GM12801 (cell line): ENCODE data around the gene TRAPPC10.

Source experiments
- TF ChIP-seq, protein P1 (sequence below): IDR thresholded peaks from one replicate; pipeline ENCODE4 v1.5.1; 2011; ENCODE audit warnings: control low read depth; ENCODE audit not compliant: insufficient read length; ENCODE audit errors: extremely low read depth

TRAPPC10 gene

DNA sequence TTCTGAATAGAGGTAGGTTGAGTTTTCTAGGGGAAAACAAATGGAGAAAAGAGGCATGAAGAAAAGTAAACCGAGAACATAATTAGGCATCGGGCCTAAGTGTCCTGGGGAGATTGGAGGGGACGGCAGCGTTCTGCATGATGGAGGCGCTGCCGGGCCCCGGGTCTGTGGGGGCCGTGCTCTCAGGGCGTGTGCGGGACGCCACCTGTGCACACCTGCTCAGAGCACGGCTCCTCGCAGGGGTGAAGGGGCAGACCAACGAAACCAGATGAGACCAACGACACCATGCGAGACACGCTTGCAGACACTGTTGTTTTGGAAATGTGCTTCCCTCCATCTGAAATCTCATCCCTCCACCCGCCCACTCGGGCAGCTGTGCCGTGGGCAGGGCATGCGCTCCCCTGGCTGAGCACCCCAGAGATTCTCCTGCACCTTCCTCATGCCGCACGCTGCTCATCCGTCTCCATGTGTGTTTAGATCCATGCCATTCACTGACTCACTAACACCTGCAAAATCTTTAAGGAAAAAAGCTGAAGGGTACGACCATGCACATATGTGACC lies 28.2 kb upstream of the TRAPPC10 start:
- TF ChIP-seq, protein P1, sequence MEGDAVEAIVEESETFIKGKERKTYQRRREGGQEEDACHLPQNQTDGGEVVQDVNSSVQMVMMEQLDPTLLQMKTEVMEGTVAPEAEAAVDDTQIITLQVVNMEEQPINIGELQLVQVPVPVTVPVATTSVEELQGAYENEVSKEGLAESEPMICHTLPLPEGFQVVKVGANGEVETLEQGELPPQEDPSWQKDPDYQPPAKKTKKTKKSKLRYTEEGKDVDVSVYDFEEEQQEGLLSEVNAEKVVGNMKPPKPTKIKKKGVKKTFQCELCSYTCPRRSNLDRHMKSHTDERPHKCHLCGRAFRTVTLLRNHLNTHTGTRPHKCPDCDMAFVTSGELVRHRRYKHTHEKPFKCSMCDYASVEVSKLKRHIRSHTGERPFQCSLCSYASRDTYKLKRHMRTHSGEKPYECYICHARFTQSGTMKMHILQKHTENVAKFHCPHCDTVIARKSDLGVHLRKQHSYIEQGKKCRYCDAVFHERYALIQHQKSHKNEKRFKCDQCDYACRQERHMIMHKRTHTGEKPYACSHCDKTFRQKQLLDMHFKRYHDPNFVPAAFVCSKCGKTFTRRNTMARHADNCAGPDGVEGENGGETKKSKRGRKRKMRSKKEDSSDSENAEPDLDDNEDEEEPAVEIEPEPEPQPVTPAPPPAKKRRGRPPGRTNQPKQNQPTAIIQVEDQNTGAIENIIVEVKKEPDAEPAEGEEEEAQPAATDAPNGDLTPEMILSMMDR, result no peak

- TF ChIP-seq, protein P1, result no peak
Measured at GRCh38 chr21:43984905-43985689, 27.0 kb upstream of the TRAPPC10 start.

DNA sequence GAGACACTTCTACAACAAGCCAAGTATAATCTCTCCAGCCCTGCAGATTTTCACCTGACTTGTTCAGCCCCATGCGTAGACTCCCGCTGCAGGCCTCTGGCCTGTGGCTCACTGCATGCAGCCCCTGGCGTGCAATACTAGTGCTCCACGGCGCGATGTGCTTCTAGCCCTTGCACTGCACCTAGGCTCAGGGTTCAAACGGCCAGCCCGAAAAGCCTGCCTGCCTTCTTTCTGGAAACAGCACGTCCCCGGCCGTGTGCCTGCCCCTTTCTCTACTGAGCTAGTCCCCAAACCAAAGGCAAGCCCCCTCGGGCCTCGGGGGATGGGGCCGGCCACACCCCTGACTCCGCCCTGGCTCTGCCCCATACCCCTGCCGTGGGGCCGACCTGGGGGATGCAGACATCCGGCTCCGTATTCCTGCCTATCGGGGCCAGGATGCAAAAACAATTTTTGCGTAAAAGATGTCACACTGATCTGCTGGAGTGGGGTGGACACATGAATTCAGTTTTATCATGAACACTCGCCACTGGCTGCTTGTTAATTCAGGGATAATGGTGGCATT lies 26.3 kb upstream of the TRAPPC10 start:
- TF ChIP-seq, protein P1, result no peak

- TF ChIP-seq, protein P1, result no peak
Measured at GRCh38 chr21:43986544-43987451, 25.3 kb upstream of the TRAPPC10 start.

GRCh38 chr21:43987509-43987908 lies 24.6 kb upstream of the TRAPPC10 start:
- TF ChIP-seq, protein P1, result no peak

- TF ChIP-seq, protein P1, result no peak
Measured at GRCh38 chr21:43988016-43988415, 24.1 kb upstream of the TRAPPC10 start.
